Stomach (tissue), 4 donors: ENCODE data around the gene SUSD4.

Source experiments
- POLR2A ChIP-seq, 4 donors: fragments of 450-650 bp; IDR thresholded peaks; one replicate each; pipeline ENCODE4 v1.6.1; 2016; ENCODE audit warnings: antibody characterized with exemption in 4 of 4, control low read depth in 2 of 4, mild to moderate bottlenecking in 1 of 4, moderate library complexity in 1 of 4
- TF ChIP-seq, protein P1 (sequence below), 7 experiments: fragments of 450-650 bp in 4 of 7; fragments of 200-600 bp in 3 of 7; sonication (generic) in 3 of 7; IDR thresholded peaks; one replicate each; pipeline ENCODE4 v1.5.1; 2016 to 2019; ENCODE audit warnings: antibody characterized with exemption in 7 of 7, control low read depth in 2 of 7, mild to moderate bottlenecking in 1 of 7

- TF ChIP-seq POLR2A (IDR thresholded peaks at IDR 0.05) = no peak
- TF ChIP-seq, protein P1, sequence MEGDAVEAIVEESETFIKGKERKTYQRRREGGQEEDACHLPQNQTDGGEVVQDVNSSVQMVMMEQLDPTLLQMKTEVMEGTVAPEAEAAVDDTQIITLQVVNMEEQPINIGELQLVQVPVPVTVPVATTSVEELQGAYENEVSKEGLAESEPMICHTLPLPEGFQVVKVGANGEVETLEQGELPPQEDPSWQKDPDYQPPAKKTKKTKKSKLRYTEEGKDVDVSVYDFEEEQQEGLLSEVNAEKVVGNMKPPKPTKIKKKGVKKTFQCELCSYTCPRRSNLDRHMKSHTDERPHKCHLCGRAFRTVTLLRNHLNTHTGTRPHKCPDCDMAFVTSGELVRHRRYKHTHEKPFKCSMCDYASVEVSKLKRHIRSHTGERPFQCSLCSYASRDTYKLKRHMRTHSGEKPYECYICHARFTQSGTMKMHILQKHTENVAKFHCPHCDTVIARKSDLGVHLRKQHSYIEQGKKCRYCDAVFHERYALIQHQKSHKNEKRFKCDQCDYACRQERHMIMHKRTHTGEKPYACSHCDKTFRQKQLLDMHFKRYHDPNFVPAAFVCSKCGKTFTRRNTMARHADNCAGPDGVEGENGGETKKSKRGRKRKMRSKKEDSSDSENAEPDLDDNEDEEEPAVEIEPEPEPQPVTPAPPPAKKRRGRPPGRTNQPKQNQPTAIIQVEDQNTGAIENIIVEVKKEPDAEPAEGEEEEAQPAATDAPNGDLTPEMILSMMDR (IDR thresholded peaks at IDR 0.05) = no peak
Measured at GRCh38 chr1:223264983-223265908, 98.7 kb downstream of the SUSD4 start.
